GM12878 (cell line): ENCODE results near the gene DGKI.

Source experiments
- CBX3 ChIP-seq: fragments of 200-600 bp; sonication (generic); IDR thresholded peaks from 2 replicates; pipeline ENCODE4 v1.6.1; 2016; ENCODE audit warnings: low read depth, borderline replicate concordance
- CREB1 ChIP-seq: IDR thresholded peaks from 2 replicates; pipeline ENCODE4 v1.6.1; 2012; ENCODE audit warnings: low read depth, mild to moderate bottlenecking, inconsistent platforms
- HCFC1 ChIP-seq: fragments of 150-350 bp; IDR thresholded peaks from 2 replicates; pipeline ENCODE4 v1.6.1; 2014; ENCODE audit warnings: low read length
- MTA2 ChIP-seq: fragments of 450-650 bp; IDR thresholded peaks from 2 replicates; pipeline ENCODE4 v1.6.1; 2016; ENCODE audit warnings: low read depth, mild to moderate bottlenecking, moderate library complexity
- POLR2A ChIP-seq: IDR thresholded peaks from 2 replicates; pipeline ENCODE4 v1.6.1; 2011; ENCODE audit warnings: low read depth, mild to moderate bottlenecking, low read length
- RAD21 ChIP-seq: IDR thresholded peaks from 2 replicates; pipeline ENCODE4 v1.6.1; 2011; ENCODE audit warnings: mild to moderate bottlenecking, low read depth, low read length, moderate library complexity; ENCODE audit not compliant: insufficient read depth
- TF ChIP-seq, protein P1 (sequence below), 3 experiments: IDR thresholded peaks in 2 of 3; conservative IDR thresholded peaks in 1 of 3; 2 replicates each; pipeline ENCODE4 v1.5.1; 2011; ENCODE audit warnings: low read depth in 3 of 3, low read length in 3 of 3, mild to moderate bottlenecking in 3 of 3, control low read depth in 2 of 3, moderate library complexity in 2 of 3, inconsistent platforms in 1 of 3, mixed read lengths in 1 of 3; ENCODE audit not compliant: control insufficient read depth in 2 of 3, insufficient read depth in 1 of 3; ENCODE audit errors: extremely low read depth in 1 of 3

DNA sequence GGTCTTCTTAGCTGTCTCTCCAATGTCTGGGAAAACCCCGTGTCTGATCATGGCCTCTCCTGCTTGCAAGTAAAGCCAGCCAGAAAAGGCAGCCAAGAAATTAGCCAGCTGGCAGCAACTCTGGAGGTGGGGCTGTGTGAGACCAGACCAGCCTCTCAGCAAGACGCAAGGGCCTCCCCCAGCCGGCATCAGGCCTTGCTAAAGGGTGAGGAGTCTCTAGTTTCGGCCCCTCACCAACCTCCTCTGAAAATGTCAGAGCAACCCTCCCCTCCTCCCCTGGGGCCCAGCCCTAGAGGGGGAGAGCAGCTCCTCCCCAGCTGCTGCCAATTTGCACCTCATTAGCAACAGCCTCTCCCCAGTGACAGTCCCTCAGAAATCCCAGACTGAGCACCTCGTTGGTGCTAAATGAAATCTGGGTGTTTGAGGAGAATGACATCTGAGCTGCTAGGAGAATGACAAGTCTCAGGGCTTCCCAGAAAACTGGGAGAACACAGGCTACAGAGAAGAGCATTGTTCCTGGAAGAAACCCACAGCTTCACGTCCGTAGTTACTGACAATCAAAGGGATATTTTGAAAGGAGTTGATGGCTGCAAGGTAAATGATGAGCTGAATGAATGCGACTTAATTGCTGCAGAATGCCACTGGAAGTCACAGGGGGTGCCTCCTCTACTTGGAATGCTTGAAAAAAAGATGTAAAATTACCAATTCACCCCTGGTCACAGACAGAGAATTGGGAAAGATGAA is 25.9 kb downstream of the DGKI start:
- TF ChIP-seq, protein P1, sequence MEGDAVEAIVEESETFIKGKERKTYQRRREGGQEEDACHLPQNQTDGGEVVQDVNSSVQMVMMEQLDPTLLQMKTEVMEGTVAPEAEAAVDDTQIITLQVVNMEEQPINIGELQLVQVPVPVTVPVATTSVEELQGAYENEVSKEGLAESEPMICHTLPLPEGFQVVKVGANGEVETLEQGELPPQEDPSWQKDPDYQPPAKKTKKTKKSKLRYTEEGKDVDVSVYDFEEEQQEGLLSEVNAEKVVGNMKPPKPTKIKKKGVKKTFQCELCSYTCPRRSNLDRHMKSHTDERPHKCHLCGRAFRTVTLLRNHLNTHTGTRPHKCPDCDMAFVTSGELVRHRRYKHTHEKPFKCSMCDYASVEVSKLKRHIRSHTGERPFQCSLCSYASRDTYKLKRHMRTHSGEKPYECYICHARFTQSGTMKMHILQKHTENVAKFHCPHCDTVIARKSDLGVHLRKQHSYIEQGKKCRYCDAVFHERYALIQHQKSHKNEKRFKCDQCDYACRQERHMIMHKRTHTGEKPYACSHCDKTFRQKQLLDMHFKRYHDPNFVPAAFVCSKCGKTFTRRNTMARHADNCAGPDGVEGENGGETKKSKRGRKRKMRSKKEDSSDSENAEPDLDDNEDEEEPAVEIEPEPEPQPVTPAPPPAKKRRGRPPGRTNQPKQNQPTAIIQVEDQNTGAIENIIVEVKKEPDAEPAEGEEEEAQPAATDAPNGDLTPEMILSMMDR (IDR thresholded peaks at IDR 0.05 in 2 of 3, conservative IDR thresholded peaks at IDR 0.05 in 1 of 3; ENCODE audit: control insufficient read depth in 2 of 3, extremely low read depth in 1 of 3, insufficient read depth in 1 of 3, low read depth in 3 of 3, low read length in 3 of 3), result no peak
- TF ChIP-seq HCFC1 (no peak), POLR2A (no peak), CREB1 (no peak), CBX3 (no peak), RAD21 (no peak), MTA2 (peak; percentile 94)
